ENCODE measurements around the gene NPTX1.

The NPTX1 gene

GRCh38 chr17:80451104-80451775 is 25.2 kb downstream of the NPTX1 start:
- Mint-ChIP-seq H3K27ac (no peak overlapping the region), H3K36me3 (ENCODE audit: low read depth) (peaks cover 3% of the 10 kb centered on the region), H3K9me3 (no peaks in the 10 kb centered on the region), H3K4me1 (ENCODE audit: low read depth) (peaks cover 24% of the 10 kb centered on the region), H3K27me3 (no peaks in the 10 kb centered on the region), H3K4me3 (no peak overlapping the region)

DNA sequence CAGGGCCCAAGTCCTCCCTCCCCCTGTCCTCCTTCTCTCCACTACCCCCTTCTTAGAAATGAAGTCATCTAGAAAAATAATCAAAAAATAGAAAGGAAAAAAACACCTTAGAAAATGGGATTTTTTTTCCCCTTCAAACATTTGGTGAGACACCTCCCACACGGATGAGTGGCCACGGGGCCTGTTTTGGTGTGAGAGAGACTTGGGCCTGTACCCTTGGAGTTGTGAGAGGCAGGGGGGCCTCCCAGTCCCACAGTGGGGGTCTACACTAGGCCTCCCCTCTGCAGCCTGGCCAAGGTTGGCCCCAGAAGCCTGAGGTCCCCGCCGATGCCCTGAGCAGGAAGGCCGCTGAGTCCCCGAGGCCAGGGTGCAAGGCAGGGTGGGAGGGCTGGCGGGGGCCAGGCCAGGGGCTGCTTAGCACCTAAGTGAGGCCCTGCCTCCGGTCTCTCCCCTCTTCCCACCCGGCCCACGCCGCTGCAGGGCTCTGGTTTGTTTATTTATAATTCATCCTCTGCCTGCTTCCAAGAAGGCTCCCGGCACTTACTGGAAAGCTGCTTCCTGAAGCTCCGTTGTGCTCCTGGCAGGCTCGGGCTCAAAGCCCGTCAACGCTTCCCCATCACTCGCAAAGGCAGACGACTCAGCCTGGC is 26.4 kb downstream of the NPTX1 start:
- H3K4me1 Mint-ChIP-seq (ENCODE audit: low read depth), result peaks cover 14% of the 10 kb centered on the region
- peaks cover 3% of the 10 kb centered on the region for H3K36me3 Mint-ChIP-seq (ENCODE audit: low read depth)
- H3K4me3 Mint-ChIP-seq, result no peak overlapping the region
- no peaks in the 10 kb centered on the region for H3K9me3 Mint-ChIP-seq
- no peak overlapping the region for H3K27ac Mint-ChIP-seq
- H3K27me3 Mint-ChIP-seq, result no peaks in the 10 kb centered on the region

DNA sequence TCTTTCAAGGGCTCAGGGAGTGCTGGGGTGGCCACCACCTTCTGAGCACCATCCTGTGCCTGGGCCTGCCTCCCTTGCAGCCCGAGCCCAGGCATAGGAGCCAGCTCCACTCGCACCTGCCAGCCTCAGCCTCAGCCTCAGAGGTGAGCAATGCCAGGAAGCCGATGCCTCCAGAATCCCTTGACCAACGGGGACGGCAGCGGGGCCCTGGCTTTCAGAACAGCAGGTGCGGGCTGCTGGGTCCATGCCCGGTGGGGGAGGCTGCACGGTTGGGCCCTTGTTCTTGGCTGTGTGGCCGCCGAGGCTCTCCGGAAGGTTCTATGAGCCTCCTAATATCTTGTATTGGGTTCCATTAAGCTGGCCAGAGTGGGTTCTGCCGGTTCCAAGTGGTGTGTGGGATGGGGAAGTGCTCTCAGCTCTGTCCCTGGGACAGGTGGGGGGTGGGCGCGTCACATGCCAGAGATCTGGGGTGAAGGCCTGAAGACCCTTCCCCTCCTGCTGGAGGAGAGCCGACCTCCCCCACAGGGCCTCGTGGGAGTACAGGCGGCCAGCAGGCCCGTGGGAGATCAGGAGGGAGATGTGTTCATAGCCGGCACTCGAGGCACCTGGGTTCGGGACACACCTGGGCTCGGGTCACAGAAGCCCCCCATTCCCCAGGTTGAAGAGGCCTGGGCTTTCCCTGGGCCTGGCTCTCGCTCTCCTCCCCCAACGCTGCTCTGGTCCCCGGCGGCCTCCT is 27.0 kb downstream of the NPTX1 start:
- no peaks in the 10 kb centered on the region for H3K27me3 Mint-ChIP-seq
- no peak overlapping the region for H3K4me3 Mint-ChIP-seq
- H3K4me1 Mint-ChIP-seq (ENCODE audit: low read depth), result peaks cover 14% of the 10 kb centered on the region
- no peaks in the 10 kb centered on the region for H3K9me3 Mint-ChIP-seq
- peaks cover 3% of the 10 kb centered on the region for H3K36me3 Mint-ChIP-seq (ENCODE audit: low read depth)
- no peak overlapping the region for H3K27ac Mint-ChIP-seq

- Mint-ChIP-seq H3K36me3 (ENCODE audit: low read depth) (no peaks in the 10 kb centered on the region), H3K9me3 (no peaks in the 10 kb centered on the region), H3K27me3 (no peaks in the 10 kb centered on the region), H3K4me3 (no peak overlapping the region), H3K27ac (no peak overlapping the region), H3K4me1 (ENCODE audit: low read depth) (no peaks in the 10 kb centered on the region)
Observed at GRCh38 chr17:80447790-80448189, 28.6 kb downstream of the NPTX1 start.

GRCh38 chr17:80446645-80447405 is 29.6 kb downstream of the NPTX1 start:
- Mint-ChIP-seq H3K27ac (no peak overlapping the region), H3K27me3 (no peaks in the 10 kb centered on the region), H3K4me1 (ENCODE audit: low read depth) (no peaks in the 10 kb centered on the region), H3K4me3 (no peak overlapping the region), H3K36me3 (ENCODE audit: low read depth) (no peaks in the 10 kb centered on the region), H3K9me3 (no peaks in the 10 kb centered on the region)

DNA sequence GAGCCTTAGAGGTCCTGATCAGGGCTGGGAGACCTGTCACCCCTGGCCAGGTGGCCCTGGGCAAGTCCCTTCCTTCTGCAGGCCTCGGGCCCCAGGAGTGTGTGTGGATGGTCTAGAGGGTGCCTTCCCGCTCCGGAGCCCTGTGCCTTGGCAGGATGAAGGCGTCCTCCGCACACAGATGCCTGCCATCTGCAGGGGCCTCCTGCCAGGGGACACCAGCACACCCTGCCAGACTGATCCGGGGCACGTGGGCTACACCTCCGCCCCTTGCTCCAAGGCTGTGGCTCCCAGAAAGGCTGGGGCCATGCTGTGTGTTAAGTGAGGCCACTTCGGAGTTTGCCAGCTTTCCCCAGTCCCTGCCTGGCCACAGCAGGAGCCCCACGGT is 30.7 kb downstream of the NPTX1 start:
- Mint-ChIP-seq H3K27ac (no peak overlapping the region), H3K36me3 (ENCODE audit: low read depth) (no peaks in the 10 kb centered on the region), H3K4me3 (no peak overlapping the region), H3K4me1 (ENCODE audit: low read depth) (no peaks in the 10 kb centered on the region), H3K9me3 (no peaks in the 10 kb centered on the region), H3K27me3 (no peaks in the 10 kb centered on the region)

DNA sequence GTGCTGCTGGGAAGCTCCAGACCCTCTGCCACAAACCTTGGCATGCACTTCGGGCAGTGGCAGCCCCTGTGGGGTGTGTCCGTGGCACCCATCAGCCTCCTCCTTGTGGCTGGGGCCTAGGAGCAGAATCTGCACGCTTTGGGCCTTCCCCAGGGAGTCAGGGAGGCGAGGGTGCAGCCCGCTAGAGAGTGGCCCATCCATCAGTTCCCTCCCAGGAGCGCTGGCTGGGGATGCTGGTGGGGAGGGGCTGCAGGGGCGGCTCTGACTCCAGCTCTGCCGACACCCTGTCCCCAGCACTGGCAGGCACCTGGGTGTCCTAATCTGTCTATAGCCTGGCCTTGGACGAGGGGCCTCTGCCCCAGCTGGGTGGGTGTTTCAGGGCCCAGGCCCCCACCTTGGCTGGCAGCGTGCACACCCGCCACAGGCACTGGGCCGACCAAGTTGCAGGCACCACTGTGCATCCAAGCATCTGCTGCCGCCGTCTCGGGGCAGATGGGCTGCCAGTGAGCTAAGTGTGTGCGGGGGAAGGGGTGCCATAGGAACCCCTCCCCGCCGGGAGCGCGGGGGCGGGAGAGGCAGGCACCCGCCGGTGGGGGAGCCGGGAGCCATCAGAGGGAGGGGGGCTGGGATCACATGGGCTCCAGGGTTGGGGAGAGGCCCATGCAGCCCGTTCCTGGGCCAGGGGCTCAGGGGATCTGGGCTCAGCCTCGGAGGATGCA is 31.2 kb downstream of the NPTX1 start:
- H3K4me1 Mint-ChIP-seq (ENCODE audit: low read depth), result no peaks in the 10 kb centered on the region
- no peak overlapping the region for H3K4me3 Mint-ChIP-seq
- H3K27ac Mint-ChIP-seq, result no peak overlapping the region
- no peaks in the 10 kb centered on the region for H3K9me3 Mint-ChIP-seq
- H3K36me3 Mint-ChIP-seq (ENCODE audit: low read depth), result no peaks in the 10 kb centered on the region
- no peaks in the 10 kb centered on the region for H3K27me3 Mint-ChIP-seq

DNA sequence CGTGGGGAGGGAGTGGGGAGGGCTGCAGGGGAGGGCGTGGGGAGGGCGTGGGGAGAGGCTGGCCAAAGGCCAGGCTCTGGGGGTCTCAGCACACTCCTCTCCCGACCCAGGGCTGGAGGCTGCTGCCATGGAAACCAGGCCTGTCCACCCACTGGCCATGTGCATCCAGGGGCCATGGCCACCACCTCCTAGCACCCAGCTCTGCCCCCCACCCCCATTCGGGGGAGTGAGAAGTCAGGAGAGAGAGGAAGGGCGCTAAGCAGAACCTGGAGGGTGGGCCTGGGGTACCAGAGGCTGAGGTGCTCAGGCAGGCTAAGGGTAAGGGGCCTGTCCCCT is 31.8 kb downstream of the NPTX1 start:
- H3K27ac Mint-ChIP-seq, result no peak overlapping the region
- no peaks in the 10 kb centered on the region for H3K4me1 Mint-ChIP-seq (ENCODE audit: low read depth)
- no peaks in the 10 kb centered on the region for H3K9me3 Mint-ChIP-seq
- no peak overlapping the region for H3K4me3 Mint-ChIP-seq
- no peaks in the 10 kb centered on the region for H3K27me3 Mint-ChIP-seq
- H3K36me3 Mint-ChIP-seq (ENCODE audit: low read depth), result no peaks in the 10 kb centered on the region

DNA sequence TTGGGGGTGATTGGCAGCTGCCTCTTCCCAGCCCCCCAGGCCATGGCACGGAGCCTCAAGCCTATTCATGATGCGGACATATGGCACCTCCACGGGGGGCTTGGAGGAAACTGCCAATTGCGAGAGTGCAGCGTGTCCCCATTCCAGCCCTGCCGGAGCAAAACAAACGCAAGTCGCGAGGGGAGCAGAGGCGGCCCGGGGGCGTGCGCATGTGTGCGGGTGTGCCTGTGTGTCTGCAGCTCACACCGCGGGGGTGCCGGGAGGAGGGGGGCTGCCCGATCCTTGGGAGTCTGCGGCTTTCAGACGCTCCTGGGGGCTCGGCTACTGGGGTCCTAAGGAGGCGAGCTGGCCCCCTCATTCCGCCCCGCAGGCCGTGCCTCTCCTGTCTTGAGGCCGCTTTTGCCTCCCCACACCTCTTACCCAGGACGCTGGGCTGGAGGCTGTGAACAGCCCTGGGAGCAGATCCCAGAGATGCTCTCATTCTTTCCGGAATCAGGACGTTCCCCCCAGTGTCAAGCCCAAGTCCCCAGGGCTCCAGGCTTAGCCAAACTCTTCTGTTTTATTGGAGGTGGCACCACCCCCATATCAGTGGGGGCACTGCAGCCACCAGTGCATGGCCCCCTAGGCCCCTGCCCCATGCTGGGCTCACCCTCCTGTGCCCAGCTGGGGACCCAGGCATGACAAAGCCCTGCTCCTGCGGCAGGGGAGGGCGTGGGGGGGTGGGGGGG is 32.3 kb downstream of the NPTX1 start:
- no peaks in the 10 kb centered on the region for H3K27me3 Mint-ChIP-seq
- H3K4me1 Mint-ChIP-seq (ENCODE audit: low read depth), result no peaks in the 10 kb centered on the region
- no peaks in the 10 kb centered on the region for H3K9me3 Mint-ChIP-seq
- H3K4me3 Mint-ChIP-seq, result no peak overlapping the region
- no peaks in the 10 kb centered on the region for H3K36me3 Mint-ChIP-seq (ENCODE audit: low read depth)
- H3K27ac Mint-ChIP-seq, result no peak overlapping the region

- H3K4me3 Mint-ChIP-seq, result no peak overlapping the region
- H3K4me1 Mint-ChIP-seq (ENCODE audit: low read depth), result no peaks in the 10 kb centered on the region
- no peaks in the 10 kb centered on the region for H3K9me3 Mint-ChIP-seq
- no peaks in the 10 kb centered on the region for H3K36me3 Mint-ChIP-seq (ENCODE audit: low read depth)
- H3K27ac Mint-ChIP-seq, result no peak overlapping the region
- H3K27me3 Mint-ChIP-seq, result no peaks in the 10 kb centered on the region
Observed at GRCh38 chr17:80443498-80443897, 32.9 kb downstream of the NPTX1 start.

- Mint-ChIP-seq H3K36me3 (ENCODE audit: low read depth) (no peaks in the 10 kb centered on the region), H3K4me1 (ENCODE audit: low read depth) (no peaks in the 10 kb centered on the region)
Observed at GRCh38 chr17:80442764-80443163, 33.6 kb downstream of the NPTX1 start.

DNA sequence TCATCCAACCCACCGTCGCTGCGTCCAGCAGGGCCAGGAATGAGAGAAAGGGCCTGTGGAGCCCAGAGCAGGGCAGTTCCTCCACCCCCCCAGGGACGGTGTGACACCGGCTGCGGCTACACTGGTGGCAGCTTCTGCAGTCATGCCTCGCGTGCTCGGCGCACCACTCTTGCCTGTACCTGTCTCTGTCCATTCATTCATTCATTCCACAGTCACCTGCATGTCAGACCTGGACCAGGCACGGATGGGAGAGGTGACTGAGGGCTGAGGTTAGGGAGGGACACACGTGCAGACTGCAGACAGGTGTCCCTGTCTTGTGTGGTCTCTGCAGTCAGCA is 34.1 kb downstream of the NPTX1 start:
- H3K27ac Mint-ChIP-seq, result no peak overlapping the region
- H3K27me3 Mint-ChIP-seq, result no peaks in the 10 kb centered on the region
- H3K36me3 Mint-ChIP-seq (ENCODE audit: low read depth), result no peaks in the 10 kb centered on the region
- H3K9me3 Mint-ChIP-seq, result no peaks in the 10 kb centered on the region
- no peak overlapping the region for H3K4me3 Mint-ChIP-seq
- no peaks in the 10 kb centered on the region for H3K4me1 Mint-ChIP-seq (ENCODE audit: low read depth)

More at GRCh38 chr17:80442764-80443163, 33.6 kb downstream of the NPTX1 start:
- Mint-ChIP-seq H3K4me3 (no peak overlapping the region), H3K9me3 (no peaks in the 10 kb centered on the region), H3K27ac (no peak overlapping the region), H3K27me3 (no peaks in the 10 kb centered on the region)

- Mint-ChIP-seq H3K27me3 (no peaks in the 10 kb centered on the region), H3K36me3 (ENCODE audit: low read depth) (no peaks in the 10 kb centered on the region), H3K27ac (no peak overlapping the region), H3K4me1 (ENCODE audit: low read depth) (no peaks in the 10 kb centered on the region), H3K9me3 (no peaks in the 10 kb centered on the region), H3K4me3 (no peak overlapping the region)
Observed at GRCh38 chr17:80441598-80442322, 34.6 kb downstream of the NPTX1 start.

DNA sequence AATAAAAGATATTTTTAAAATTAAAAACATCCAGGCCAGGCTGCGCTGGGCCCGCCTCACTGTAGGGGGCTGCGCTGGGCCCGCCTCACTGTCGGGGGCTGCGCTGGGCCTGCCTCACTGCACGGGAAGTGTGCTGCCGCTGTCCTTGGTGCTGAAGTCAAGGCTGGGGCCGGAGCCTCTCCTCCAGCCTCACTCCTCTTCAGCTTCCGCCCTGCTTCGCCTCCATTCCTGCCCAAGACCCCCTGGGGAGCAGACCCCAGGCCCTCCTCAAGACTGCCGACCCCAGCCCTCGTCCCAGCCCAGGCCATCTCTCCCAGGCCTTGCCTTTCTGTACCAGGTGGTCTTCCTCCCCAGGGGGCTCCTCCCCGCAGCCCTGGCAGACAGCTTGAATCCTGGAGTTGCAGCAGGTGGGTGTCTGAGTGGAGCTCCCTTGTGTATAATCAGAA is 35.3 kb downstream of the NPTX1 start:
- Mint-ChIP-seq H3K9me3 (no peaks in the 10 kb centered on the region), H3K4me3 (no peak overlapping the region), H3K27me3 (no peaks in the 10 kb centered on the region), H3K36me3 (ENCODE audit: low read depth) (no peaks in the 10 kb centered on the region), H3K4me1 (ENCODE audit: low read depth) (no peaks in the 10 kb centered on the region), H3K27ac (no peak overlapping the region)
